ENCODE results near the gene BRICD5. TPM values are rescaled to one million over a fixed set of nuclear protein-coding genes. Genes with fewer than 3 reads are reported as not detected.
A peak's percentile ranks its signal among the peaks of the same experiment; 100 is the strongest.
"Not testable (repeated sequence)": the region's sequence is repeated elsewhere in the genome, so short reads cannot be mapped to it uniquely, and the experiment has no call there.

BRICD5 gene
- total RNA-seq, 2 donors from 2014 or later: 6.3 to 10.3 TPM

DNA sequence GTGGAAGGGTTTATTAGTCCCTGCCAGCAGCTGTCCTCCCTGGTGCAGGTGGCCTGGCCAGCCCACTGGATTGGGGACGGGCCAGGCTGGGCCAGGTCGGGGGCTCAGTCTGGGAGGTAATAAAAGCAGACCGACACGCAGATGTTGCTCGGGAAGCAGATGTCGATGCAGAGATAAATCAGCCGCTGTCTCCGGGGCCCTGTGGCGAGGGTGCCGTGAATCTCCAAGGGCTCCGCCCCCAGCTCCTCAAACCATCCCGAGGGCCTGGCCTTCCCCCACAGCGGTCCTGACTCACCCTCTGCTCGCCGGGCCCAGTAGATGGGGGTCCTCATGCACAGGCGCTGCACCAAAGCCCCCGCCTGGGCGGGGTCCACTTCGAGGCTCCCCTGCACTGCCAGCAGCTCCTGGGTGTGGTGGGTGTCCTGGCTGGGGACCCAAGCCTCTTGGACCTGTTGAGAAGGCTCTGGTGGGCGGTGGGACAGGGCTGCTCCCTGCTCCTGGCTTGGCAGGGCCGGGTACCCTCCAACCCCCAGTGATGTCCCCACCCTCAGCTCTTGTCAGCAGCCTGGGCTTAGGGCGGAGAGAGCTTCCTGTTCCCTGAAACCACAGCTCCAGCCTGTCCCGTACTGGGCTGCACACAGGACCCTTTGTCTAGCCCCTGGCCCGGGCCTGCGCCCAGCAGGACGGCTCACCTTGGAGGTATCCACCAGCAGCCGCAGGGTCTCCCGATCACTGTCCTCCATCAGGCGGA is 1.2 kb downstream of the BRICD5 start:
- ATAC-seq: no peak
- H3K36me3 Mint-ChIP-seq: peaks cover 22 to 32% of the 10 kb centered on the region in 2 donors
- no peak for DNase-seq (ENCODE audit: low spot score in 2 of 2)

GRCh38 chr16:2208772-2209171 is 1.9 kb downstream of the BRICD5 start:
- Mint-ChIP-seq H3K9me3 (no peaks in the 10 kb centered on the region), H3K27ac (no peak overlapping the region), H3K36me3 (peaks cover 22 to 32% of the 10 kb centered on the region in 2 donors)
- ATAC-seq (no peak), DNase-seq (ENCODE audit: low spot score in 2 of 2) (no peak)

More for the DNA sequence above, 1.2 kb downstream of the BRICD5 start:
- Mint-ChIP-seq H3K27ac (no peak overlapping the region), H3K9me3 (no peaks in the 10 kb centered on the region)

DNA sequence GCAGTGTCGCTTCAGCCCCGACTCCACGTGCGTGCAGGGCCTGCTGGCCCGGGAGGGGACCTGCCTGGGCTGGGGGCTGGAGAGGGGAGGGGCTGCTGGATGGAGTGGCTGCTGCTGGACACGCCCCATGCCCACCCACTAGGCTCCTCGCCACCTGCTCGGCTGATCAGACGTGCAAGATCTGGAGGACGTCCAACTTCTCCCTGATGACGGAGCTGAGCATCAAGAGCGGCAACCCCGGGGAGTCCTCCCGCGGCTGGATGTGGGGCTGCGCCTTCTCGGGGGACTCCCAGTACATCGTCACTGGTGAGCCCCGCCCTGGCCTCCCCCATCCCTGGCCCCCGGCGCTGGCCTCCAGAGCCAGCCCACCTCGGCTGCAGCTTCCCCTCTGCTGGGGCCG is 2.4 kb downstream of the BRICD5 start:
- DNase-seq (ENCODE audit: low spot score in 2 of 2): no peak
- Mint-ChIP-seq H3K36me3 (peaks cover 18 to 29% of the 10 kb centered on the region in 2 donors), H3K9me3 (no peaks in the 10 kb centered on the region), H3K27ac (no peak overlapping the region)
- ATAC-seq: no peak

GRCh38 chr16:2207872-2208271 is 2.8 kb downstream of the BRICD5 start:
- Mint-ChIP-seq H3K9me3 (no peaks in the 10 kb centered on the region), H3K27ac (peak overlapping the region in 1 of 2 donors; percentile 31), H3K36me3 (peaks cover 15 to 24% of the 10 kb centered on the region in 2 donors)
- DNase-seq (ENCODE audit: low spot score in 2 of 2) (no peak), ATAC-seq (no peak)

GRCh38 chr16:2206780-2207433 is 3.8 kb downstream of the BRICD5 start:
- peaks cover 13 to 18% of the 10 kb centered on the region in 2 donors for H3K36me3 Mint-ChIP-seq
- no peaks in the 10 kb centered on the region for H3K9me3 Mint-ChIP-seq
- ATAC-seq (no peak), DNase-seq (ENCODE audit: low spot score in 2 of 2) (no peak)
- peak overlapping the region in 1 of 2 donors; percentile 79 for H3K27ac Mint-ChIP-seq

DNA sequence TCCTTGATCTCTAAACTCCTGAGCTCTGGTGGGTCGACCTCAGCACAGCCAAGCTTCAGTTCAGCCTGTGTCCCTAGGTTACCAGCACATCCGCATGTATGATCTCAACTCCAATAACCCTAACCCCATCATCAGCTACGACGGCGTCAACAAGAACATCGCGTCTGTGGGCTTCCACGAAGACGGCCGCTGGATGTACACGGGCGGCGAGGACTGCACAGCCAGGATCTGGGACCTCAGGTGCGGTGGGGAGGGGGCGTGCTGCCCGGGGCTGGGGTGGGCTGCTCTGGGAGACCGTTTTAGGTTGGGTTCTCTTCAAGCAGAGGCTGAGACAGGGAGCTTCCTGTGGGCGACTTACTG is 4.3 kb downstream of the BRICD5 start:
- Mint-ChIP-seq H3K9me3 (no peaks in the 10 kb centered on the region), H3K27ac (peak overlapping the region; percentile 79 to 88), H3K36me3 (peaks cover 10 to 15% of the 10 kb centered on the region in 2 donors)
- no peak for ATAC-seq
- DNase-seq (ENCODE audit: low spot score in 2 of 2): no peak

GRCh38 chr16:2205967-2206313 is 4.7 kb downstream of the BRICD5 start:
- peaks cover 10 to 15% of the 10 kb centered on the region in 2 donors for H3K36me3 Mint-ChIP-seq
- no peaks in the 10 kb centered on the region for H3K9me3 Mint-ChIP-seq
- ATAC-seq: no peak
- peak overlapping the region in 1 of 2 donors; percentile 79 for H3K27ac Mint-ChIP-seq
- DNase-seq (ENCODE audit: low spot score in 2 of 2): no peak

DNA sequence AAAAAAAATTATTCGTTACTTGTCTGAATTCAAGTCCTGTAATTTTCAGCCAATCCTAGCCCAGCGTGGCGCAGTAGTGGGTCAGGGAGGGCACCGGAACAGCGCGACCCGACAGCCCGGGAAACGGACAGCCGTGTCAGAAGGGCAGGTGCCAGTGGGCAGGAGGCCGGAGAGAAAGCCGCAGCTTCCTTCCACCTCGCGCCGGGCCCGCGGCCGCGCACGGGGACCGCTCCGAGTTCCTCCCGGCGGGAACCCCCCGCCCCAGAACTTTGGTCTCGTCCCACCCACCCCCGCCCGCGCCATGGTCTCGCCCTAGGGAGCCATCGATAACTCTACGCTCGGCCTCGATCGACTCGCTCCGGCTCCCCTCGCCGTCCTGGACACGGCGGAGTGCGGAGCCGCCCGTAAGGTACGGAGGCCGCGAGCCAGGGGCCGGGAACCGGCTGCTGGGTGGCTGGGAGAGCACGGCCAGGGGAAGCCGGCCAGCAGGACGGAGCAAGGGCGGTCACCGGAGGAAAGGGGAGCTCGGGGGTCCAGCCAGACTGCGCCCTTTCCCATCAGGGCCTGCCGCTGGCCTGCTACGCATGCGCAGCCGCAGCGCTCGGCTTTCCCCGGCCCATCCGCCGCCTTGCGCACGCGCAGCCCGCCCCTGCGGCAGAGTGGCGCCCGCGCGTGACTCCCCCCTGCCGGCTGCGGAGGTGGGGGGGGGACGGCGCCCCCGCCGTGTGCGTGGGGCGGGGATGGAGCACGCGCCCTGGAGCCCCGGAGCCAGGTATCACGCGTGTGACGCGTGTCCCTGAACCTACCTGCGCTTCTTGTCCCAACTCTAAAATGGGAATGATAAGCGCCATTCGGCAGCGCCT is 5.3 kb downstream of the BRICD5 start, which contains the start of gene MLST8:
Gene MLST8 (plus strand): TSS at position 351 of the 863 bp plus-strand sequence. CDS start 632 bp downstream, outside the sequence.
- Mint-ChIP-seq H3K9me3 (no peaks in the 10 kb centered on the region), H3K27ac (peak within 1 kb of the TSS; percentile 79 to 88), H3K36me3 (peaks cover 10 to 15% of the 10 kb centered on the region in 2 donors)
- ATAC-seq (peak; percentile 79 to 84), DNase-seq (ENCODE audit: low spot score in 2 of 2) (peak; percentile 90 to 93)

DNA sequence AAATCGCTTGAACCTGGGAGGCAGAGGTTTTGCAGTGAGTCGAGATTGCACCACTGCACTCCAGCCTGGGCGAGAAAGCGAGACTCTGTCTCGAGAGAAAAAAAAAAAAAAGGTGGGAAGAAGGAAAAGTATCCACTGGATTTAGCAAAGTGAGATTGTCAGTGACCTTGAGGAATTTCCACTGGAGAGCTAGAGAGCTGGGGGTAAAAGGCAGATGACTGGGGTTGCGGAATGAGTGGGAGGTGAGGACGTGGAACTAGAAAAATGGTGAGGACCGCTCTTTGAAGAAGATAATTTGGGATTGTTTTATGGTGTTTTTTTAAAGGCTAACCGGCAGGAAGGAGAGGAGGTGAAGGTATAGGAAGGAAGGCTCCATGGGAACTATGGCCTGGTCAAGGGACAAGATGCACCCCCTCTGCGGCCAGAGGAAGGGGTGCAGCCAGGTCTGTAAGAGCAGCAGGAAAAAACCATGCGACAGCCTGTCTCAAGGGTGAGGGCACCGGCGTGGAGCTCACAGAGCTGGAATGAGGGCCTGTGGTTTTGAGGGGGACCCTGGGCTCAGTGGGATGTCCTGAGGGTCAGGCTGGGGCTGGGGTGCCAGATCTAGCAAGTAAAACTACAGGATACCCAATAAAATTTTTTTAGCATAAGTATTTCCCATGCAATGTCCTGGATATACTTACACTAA is 6.1 kb downstream of the BRICD5 start:
- ATAC-seq (peak; percentile 0 to 4), DNase-seq (ENCODE audit: low spot score in 2 of 2) (no peak)
- Mint-ChIP-seq H3K9me3 (no peaks in the 10 kb centered on the region), H3K36me3 (peaks cover 10 to 15% of the 10 kb centered on the region in 2 donors), H3K27ac (peak overlapping the region; percentile 25 to 79)

GRCh38 chr16:2203119-2203688 is 7.5 kb downstream of the BRICD5 start:
- ATAC-seq; DNase-seq (ENCODE audit: low spot score in 2 of 2); H3K27ac Mint-ChIP-seq; H3K9me3 Mint-ChIP-seq: not testable (repeated sequence)
- peaks cover 10 to 15% of the 10 kb centered on the region in 2 donors for H3K36me3 Mint-ChIP-seq

DNA sequence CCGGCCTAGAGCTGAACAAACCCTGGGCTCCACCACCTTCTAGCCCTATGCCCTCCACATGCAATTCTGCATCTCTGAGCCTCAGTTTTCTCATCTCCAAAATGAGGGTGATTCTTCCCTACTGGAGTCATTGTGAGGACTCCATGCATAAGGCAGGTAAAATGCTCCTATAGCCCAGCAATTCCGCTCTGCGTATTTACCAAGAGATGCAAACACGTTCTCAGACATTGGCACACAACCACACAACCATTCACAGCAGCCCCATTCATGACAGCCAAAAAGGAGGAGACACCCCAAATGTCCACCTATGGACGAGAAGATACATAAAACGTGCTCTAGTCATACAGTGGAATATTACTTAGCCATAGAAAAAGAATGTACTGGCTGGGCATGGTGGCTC is 10.3 kb downstream of the BRICD5 start:
- ATAC-seq (no peak), DNase-seq (ENCODE audit: low spot score in 2 of 2) (no peak)
- Mint-ChIP-seq H3K36me3 (no peaks in the 10 kb centered on the region), H3K27ac (no peak overlapping the region), H3K9me3 (no peaks in the 10 kb centered on the region)

DNA sequence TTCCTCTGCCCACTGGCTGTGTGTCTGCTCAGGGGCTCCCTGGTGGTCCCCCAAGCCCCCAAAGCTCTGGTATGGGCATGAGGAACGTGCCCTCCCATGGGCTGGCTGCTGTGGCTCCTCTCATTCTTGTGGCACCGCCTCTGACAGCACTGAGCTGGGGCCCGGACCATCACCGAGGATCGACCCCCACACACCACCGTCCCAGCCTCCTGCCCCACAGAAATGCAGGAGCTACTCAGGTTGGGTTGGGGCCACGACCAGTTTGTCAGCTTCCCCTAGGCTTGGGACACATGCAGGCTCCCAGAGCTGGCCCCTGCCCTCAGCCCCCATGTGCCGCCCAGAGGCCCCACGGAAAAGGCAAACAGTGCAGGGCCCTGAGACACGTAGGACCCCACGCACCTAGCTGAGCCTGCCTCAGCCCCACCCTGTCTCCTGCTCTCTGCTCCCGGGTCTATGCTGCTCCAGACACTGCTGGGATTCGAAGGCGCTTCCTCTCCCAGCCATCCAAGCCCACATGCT is 11.0 kb downstream of the BRICD5 start:
- ATAC-seq (no peak), DNase-seq (ENCODE audit: low spot score in 2 of 2) (no peak)
- Mint-ChIP-seq H3K36me3 (no peaks in the 10 kb centered on the region), H3K9me3 (no peaks in the 10 kb centered on the region), H3K27ac (no peak overlapping the region)

DNA sequence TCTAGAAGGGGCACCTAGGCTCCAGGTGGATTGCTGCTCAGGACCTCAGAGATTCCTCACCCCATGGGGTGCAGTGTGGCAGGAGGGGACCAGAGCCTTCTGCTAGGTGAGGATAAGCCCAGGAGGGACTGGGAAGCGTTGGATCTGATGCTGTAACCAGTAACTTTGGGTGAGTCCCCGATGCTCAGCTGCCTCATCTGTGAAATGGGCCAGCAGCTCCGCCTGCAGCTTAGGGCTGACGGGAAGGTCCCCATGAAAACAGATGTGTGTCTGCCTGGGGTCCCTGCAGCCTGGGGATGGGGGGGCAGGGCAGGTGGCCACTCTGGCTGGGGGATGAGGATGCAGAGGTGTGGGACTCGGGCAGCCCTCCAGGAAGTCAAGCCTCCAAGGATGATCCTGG is 11.6 kb downstream of the BRICD5 start:
- H3K27ac Mint-ChIP-seq: no peak overlapping the region
- no peak for DNase-seq (ENCODE audit: low spot score in 2 of 2)
- H3K9me3 Mint-ChIP-seq: no peaks in the 10 kb centered on the region
- no peaks in the 10 kb centered on the region for H3K36me3 Mint-ChIP-seq
- no peak for ATAC-seq

DNA sequence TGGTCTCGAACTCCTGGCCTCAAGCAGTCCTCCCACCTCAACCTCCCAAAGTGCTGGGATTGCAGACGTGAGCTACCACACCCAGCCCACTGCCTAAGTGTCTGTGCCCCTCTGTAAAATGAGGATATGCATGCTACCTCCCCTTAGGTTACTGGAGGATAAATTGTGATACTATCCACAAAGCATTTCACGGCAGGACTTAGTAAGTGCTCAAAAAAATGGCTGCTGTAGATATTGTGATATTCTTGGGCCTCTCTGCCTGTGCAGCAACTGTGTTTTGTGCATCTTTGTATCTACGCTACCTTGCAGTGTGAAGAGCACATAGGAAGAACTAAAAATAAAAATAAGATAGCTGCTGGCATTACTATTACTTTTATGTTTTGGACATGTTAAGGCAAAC is 12.4 kb downstream of the BRICD5 start:
- DNase-seq (ENCODE audit: low spot score in 2 of 2): no peak
- H3K36me3 Mint-ChIP-seq: no peaks in the 10 kb centered on the region
- H3K27ac Mint-ChIP-seq: peak overlapping the region in 1 of 2 donors; percentile 44
- no peak for ATAC-seq
- no peaks in the 10 kb centered on the region for H3K9me3 Mint-ChIP-seq

GRCh38 chr16:2197765-2198164 is 12.9 kb downstream of the BRICD5 start:
- H3K9me3 Mint-ChIP-seq: no peaks in the 10 kb centered on the region
- ATAC-seq: no peak
- DNase-seq (ENCODE audit: low spot score in 2 of 2): no peak
- peak overlapping the region in 1 of 2 donors; percentile 44 for H3K27ac Mint-ChIP-seq
- H3K36me3 Mint-ChIP-seq: no peaks in the 10 kb centered on the region

GRCh38 chr16:2196981-2197511 is 13.6 kb downstream of the BRICD5 start:
- DNase-seq (ENCODE audit: low spot score in 2 of 2) (no peak), ATAC-seq (no peak)
- no peak overlapping the region for H3K27ac Mint-ChIP-seq
- no peaks in the 10 kb centered on the region for H3K36me3 Mint-ChIP-seq
- H3K9me3 Mint-ChIP-seq: no peaks in the 10 kb centered on the region
